ENCODE data around the gene KCNB1.
"Not testable (repeated sequence)": the region's sequence is repeated elsewhere in the genome, so short reads cannot be mapped to it uniquely, and the experiment has no call there.

KCNB1 gene

DNA sequence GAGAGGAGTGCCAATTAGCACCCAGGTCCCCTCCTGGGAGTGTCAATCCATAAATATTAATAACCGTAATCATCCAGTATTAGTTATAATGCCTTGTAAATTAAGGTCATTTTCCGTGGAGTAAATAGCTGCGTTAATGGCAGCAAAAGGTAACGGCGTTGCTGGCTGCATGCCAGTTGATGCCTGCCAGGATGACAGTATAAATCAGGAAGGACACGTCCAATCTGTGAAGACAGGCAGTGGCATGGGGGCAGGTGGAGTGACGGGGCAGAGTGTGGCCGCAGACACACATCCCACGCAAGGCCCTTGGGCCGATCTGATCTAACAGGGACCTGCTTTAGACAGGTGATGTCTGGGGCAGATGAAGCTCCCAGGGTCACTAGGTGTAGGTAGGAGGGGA, 49.1 kb downstream of the KCNB1 start:
- no peak for DNase-seq (ENCODE audit: low read depth)

DNA sequence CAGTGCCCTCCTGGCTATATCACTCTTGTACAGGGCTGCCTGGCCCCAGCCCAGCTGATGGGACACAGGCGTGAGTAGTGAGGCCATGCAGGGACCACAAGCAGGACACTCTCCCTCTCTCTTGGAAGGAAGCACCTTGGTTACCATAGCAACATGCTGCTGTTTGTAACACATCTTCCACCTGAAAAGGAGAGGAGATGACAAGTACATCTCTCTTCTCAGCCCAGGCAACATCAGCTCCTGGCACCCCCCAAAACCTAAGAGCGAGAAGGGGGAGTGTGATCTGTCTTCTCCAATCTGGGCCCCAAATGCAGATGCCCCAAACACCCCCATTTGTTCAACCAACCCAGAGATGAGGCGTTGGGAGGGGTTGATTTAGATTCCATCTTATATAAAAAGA, 49.9 kb downstream of the KCNB1 start:
- DNase-seq (ENCODE audit: low read depth): no peak

DNA sequence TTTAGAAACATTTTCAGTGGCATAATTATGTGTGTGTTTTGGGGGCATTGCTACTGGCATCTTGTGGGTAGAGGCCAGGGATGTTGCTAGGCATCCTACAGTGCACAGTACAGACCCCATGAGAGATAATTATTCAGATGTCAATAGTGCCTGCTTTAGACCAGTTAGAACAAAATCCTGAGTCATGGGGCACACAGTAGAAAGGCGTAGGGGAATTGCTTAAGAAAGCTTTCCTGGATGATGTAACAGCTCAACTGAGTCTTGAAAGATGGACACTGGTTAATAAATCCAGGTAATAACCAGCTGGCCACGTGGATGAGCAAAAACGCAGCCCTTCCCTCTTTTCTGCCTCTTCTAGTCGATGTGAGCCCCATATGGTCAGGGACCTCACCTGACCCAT, 51.1 kb downstream of the KCNB1 start:
- DNase-seq (ENCODE audit: low read depth): no peak

DNA sequence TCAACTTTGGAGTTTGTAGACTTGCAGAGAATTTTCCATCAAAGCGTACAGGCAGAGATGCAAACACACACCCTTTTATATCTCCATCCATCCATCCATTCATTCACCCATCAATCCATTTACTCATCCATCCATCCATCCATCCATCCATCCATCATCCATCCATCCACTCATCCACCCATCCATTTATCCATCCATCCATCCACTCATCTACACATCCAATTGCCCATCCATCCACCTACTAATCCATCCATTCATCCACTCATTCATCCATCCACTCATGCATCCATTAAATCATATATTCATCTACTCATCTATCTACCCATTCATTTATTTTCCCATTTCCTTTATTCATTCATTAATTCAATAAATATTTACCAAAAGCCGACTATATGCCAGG, 52.1 kb downstream of the KCNB1 start:
- DNase-seq (ENCODE audit: low read depth): no peak

DNA sequence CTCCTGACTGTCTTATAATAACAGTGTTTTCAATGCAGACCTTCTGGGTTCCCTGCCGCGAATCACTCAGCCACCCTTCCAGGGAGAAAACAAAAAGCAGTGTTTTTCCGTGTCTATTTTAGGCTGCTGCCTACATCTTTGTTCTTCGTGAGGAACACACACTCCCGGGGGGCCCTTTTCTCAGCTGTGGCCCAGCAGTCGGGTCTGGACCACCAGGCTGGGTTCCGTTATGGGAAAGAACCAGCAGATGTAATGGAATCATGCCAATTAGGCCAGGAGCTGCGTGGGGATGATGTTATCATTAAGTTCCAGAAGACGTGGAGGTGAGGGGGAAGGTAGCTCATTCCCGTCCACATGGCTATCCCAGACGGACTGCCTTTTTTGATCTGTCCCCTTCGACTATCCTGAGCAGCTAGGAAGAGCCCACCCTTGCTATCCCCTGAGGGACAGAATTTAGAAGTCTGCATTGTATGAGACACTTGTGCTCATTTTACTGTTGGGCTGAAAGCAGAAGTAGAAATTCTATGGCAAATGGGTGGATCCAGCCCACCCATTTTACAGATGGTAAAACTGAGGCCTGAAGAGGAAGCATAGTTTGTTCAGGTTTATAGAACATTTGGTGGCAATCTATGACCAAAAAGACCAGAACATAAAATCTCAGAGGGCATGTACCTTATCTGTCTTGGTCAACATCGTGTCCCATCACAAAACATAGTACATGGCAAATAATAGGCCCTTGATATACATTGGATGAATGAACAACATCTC, 54.5 kb downstream of the KCNB1 start:
- DNase-seq (ENCODE audit: low read depth): no peak

DNA sequence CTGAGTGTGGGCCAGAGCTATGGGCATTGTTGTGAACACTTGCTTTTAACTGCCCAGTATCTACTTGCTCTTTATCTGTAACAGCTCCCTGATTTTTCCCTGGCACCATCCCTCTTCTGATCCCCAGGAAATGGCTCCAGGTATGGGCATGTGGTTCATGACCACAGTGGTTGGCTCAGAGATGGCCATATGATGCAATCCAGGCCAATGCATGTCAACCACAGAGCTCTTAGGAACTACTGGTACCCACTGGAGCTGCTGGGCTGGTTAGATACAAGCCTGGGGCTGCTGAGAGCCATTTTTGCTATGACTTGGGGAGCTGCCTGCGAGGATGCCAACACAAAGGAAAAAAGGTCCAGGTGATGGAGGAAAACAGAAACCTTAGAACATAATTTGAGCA, 55.6 kb downstream of the KCNB1 start:
- DNase-seq (ENCODE audit: low read depth): no peak

DNA sequence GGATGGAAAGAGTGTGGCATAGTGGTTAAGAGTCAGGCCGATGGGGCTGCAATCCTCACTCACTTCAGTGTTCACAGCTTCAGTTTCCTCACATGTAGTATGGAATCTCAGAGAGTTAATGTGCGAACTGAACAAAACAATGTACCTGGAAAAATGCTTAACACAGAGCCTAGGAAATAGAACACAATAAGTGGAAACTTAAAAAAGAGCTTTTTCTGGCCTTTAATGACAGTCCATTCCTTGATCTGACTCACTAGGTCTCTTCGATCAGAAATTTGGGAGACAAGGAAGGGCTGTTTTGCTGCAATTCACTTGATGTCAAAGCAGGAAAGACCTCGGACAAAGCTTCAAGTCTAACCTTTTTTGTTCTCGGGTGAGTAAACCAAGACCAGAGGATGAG, 56.1 kb downstream of the KCNB1 start:
- no peak for DNase-seq (ENCODE audit: low read depth)

DNA sequence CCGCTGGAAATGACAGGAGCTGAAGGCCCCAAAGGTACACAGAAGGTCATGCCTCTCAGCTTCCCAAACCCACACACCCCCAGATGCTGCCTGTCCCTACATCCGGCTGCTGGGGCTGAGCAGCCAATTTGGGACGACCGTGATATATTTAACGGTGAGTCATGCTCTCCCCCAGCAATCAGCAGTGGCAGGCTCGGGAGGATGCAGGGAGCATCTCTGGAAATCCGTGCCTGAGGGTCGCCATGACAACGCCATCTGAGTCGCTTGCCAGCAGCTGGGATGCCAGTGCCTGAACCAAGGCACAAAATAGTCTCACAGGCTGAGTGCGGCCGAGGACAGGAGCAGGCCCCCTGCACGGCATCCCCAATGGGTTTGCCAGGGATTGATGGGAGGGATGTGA, 57.9 kb downstream of the KCNB1 start:
- no peak for DNase-seq (ENCODE audit: low read depth)

DNA sequence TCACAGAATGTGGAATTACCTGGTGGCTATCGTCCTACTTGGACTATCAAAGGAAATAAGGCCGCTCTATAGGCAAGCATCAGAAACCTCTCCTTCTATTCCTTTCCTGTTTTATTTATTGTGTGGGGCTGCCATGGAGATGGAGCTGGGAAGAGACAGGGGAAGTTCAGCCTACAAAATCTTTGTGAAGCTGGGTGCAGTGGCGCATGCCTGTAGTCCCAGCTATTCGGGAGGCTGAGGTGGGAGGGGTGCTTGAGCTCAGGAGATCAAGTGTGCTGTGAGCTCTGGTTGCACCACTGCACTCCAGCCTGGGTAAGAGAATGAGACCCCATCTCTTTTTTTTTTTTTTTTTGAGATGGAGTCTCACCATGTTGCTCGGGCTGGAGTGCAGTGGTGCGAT, 60.3 kb downstream of the KCNB1 start:
- no peak for DNase-seq (ENCODE audit: low read depth)

DNA sequence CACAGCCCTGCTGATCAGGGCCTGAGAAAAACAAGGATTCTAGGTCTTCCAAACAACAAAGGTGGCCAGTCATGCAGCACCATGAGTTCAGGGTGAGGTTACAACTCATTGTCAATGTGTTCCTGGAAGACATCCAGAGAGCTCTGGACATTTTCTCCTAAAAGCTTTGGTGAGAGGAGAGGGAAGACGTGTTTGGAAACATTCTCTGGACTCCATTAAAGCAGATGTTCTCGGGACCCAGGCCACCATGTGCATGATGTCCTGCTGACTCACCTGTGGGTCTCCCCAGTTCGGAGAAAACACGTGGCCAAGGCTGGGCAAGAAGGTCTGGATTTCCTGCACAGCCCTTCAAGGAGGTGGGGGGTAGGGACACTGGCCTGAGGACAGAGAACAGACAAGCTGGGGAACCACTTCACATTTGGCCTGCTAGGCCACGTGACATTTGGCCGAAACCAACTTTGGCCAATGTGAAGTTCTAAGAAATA, 61.6 kb downstream of the KCNB1 start:
- DNase-seq (ENCODE audit: low read depth): no peak

DNA sequence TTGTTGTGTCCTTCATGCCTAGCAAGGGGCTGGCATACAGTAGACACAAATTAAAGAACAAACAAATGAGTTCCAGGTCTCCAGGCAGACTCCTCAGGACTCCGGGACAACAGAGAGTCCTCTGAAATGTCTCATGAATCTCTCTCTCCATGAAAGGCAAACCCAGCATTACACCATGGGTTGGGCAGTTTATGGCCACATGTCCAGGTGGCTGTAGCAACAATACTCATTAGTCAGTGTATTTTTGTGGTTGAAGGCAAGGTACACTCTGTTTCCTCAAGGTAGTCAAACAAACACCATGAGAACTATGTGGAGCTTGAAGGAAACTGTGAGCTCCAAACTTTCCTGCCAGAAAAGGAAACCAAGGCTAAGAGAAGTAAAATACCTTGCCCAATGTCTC, 62.2 kb downstream of the KCNB1 start:
- no peak for DNase-seq (ENCODE audit: low read depth)

DNA sequence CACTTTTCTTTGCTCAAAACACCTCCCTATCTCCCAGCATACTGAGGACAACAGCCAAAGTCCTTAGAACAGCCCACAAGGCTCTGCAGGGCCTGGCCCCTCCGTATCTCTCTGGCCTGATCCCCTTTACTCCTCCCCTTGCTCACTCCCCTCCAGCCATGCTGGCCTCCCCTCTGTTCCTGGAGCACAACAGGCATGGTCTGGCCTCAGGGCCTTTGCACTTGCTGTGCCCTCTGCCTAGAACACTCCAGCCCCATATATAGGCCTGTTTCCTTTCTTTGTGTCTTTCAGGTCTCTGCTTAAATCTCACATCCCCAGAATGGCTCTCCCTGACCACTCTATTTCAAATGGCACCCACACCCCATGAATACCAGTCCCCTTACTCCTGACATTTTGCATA, 62.7 kb downstream of the KCNB1 start:
- no peak for DNase-seq (ENCODE audit: low read depth)

DNA sequence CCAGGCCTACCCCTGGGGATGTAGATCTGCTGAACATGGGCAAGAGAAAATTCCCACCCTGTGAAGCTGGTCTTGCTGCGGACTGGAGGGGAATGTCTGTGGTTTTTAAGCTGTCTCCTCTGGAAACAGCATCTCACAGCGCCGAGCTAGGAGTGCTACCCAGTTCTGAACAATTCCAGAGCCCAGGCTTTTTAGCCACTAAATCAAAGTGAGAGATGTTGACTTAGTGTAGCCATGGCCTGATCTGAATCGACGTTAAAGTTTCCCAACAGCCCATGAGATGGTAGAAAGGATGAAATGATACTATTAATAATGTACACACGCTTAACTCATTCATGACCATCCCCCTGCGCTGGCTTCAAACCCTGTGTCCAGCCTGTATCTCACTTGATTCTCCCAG, 63.7 kb downstream of the KCNB1 start:
- DNase-seq (ENCODE audit: low read depth): no peak

DNA sequence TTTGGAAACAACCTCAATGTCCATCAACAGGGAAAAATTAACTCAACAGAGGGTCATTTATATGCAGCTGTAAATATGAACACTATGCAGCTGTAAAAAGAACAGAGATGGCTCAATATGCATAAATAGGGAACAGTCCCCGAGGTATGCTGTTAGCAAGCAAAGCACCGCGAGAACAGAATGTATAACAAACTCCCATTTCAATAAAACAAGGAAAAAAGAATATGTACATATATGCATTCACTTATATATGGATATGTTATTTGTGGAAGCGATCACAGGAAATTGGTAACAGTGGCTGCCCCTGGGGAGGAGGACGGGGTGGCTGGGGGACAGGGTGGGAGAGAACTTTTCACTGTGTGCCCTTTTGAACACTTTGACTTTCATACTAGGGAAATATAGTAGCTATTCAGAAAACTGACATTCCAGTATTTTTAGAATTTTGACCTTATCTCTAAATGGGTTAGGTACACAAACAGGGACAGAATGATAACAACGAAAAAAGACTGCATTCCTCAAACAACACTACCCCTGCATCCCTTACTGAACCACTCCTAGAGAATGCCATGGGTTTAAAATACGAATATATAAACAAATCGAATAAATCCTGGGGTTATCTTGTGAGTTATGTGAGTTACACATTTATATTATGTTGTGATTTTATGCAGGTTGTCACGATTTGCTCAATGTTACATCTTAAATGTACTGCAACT, 64.5 kb downstream of the KCNB1 start:
- no peak for DNase-seq (ENCODE audit: low read depth)

DNA sequence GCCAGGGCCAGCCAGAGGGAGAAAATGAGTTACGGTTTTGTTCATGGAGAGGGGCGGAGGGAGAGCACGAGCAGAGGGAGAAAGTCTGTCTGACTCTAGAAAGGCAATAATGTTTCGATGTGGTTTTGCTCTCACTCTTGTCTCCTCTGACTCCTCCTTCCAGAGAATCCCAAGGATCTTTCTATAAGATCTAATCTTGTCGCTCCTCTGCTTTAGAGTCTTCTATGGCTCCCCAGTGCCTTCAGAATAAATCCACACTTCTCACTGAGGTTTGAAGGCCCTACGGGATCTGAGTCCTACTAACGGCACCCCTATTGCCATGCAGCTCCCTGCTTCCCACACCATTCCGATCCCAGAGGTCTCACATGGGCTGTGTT, 66.8 kb downstream of the KCNB1 start:
- DNase-seq (ENCODE audit: low read depth): no peak

DNA sequence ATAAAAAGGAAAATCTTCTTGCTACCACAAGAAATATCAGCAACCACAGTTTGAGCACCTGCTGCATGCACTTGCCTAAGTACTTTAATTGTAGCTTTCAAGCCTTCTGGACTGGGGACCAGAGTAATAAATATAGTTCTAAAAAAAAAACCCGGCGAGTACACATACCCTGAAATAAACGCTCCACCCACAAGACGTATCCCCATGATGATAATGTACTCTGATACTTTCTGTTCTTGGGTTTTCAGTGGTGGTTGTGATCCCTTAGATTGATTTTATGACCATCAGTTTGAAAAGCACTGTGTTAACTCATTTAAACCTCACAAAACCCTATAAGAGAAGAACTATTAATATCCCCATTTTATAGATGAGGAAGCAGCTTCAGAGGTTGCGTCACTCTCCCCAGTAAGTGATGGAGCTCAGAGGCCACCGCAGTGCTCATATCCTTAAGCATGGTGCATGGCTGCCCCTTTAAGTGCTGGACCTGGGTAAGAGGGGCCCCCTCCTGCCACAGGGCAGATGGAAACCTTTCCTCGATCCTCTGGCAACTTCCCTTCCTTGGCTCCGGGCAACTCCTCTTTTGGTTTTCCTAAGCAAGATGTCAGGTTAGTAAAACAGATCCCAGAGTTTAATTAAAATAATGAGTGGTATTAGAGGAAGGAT, 67.3 kb downstream of the KCNB1 start:
- DNase-seq (ENCODE audit: low read depth): no peak

DNA sequence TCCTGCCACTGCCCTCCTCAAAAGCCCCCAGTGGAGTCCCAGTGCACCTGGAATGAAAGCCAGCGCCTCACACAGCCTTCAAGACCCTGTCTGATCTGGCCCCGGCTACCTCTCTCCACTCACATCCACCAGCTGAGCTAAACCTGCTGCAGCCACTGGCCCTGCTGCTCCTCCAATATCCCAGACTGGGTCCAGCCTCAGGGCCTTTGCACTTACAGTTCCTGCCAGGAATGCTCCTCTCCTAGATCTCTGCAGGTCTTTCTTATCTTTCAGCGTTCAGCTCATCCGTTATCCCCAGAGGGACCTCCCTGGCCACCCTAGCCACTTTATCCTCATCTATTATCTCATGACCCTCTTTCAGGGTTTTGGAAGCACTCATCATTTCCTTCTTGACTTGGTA, 68.8 kb downstream of the KCNB1 start:
- DNase-seq (ENCODE audit: low read depth): no peak

DNA sequence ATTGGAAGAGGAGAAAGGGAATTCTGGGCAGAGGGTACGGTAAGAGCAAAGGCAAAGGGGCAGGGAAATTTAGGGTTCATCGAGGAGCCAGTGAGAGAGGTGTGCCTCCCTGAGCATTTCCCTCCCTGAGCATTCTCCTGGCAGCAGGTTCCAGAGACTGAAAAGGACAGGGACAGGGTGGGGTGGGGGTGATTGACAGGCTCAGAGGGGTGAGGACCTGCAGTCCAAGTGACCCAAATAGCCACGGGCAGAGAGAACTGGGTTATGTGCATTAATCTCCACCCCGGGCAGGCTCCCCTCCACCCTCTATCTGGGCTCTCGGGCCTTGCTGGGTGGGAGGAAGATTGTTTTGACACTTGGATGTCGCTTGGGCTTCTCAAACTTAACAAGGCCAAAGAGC, 69.5 kb downstream of the KCNB1 start:
- DNase-seq (ENCODE audit: low read depth): no peak

DNA sequence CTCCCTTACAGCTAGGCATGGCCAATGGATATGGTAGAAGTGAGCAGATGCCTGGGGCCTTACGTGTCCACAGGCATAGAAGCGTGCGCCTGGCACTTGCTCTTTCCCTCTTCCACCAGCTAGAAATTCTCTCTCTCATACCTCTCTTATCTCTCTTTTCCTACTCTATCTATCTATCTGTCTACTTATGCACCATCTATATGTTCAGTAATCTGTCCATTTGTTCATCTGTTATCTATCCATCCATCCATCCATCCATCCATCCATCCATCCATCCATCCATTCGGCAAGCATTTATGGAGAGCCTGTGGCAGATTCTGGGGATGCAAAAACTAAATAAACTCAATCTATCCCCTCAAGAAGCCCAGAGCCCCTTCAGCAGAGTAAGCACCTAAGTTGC, 70.2 kb downstream of the KCNB1 start:
- DNase-seq (ENCODE audit: low read depth): no peak

DNA sequence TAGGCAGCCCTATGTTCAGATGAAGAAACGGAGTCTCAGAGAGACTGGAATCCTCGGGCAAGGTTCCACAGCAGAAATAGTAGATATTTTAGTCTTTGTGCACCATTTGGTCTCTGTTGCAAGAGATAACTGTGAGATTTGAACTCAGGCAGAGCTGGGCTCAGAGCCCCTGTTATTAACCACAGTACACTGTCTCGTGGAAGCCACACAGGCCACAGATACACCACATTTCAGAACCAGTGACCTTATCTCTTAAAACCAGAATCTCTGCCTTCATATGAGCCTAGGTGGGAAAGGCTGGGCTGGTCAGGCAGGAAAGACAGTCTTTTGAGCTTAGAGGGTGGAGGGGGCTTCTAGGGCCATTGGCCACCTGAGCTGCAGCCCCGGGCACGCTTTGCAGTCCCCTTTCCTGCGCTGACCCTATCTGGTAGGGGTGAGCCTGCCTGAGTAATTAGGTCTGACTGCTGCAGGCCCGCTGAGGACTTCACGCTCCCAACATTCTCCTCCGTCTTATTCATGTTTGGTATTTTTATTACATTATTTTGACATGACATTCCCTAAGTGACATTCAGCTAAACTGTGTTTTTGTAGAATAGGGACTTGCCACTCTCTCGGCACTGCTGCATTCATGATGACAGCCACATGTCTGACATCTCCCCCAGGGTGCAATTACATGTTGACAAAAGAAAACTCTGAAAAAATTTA, 71.1 kb downstream of the KCNB1 start:
- DNase-seq (ENCODE audit: low read depth): no peak

DNA sequence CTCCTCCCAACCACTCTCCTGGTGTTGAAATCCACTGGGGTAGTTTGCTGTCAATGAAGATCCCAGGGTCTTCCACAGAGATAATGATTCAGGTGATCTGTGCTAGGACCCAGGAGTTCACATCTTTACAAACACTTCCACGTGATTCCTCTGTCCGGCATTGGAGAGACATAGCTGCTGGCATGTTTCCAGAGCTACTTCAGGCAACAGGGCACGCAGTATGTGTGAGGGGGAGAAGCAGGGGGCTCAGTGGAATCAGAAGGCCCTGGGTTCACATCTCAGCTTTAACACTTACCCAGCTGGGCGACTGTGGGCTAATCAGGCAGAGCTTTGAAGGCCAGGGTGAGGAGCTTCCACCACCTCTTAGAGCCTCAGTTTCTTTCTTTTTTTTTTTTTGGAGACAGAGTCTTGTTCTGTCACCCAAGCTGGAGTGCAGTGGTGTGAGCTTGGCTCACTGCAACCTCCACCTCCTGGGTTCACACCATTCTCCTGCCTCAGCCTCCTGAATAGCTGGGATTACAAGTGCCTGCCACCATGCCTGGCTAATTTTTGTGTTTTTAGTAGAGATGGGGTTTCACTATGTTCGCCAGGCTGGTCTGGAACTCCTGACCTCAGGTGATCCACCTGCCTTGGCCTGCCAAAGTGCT, 72.4 kb downstream of the KCNB1 start:
- not testable (repeated sequence) for DNase-seq (ENCODE audit: low read depth)

DNA sequence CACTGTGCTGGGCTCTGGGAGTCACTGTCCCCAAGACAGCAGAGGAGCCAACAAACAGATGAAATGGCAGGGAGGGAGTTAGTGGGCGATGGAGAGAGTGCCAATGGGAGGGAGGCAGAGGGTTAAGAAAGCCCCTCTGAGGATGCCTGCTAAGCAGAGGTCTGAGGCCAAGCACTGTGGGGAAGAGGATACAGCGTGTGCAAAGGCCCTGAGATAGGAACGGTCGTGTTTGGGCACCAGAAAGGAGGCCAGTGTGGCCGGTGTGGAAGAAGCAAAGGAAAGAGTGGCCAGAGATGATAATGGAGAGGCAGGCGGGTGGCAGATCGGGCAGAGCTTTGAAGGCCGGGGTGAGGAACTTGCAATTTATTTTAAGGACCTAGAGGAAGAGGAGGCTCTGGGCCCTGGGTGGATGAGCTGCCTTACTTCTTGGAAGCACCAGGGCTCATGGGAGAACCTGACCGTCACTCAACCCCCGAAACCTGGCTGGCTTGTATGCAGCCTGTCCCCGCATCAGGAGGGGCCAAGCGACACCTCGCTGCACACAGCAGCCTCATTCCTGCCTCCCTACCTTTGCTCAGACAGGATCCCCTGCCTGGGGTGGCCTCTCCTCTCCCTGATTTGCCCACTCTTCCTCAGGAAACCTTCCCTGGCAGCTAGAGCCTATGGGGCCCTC, 73.0 kb downstream of the KCNB1 start:
- no peak for DNase-seq (ENCODE audit: low read depth)
